Fibroblast of lung (primary cell): Measurements from ENCODE around the gene RABGAP1. TPM values are rescaled to one million over a fixed set of nuclear protein-coding genes. Genes with fewer than 3 reads are reported as not detected.

Experiments used
- DNase-seq, 2 donors: peaks; one replicate each; pipeline versions ENCODE4 v3.0.0 to v3.0.0-alpha.2; 2010; ENCODE audit warnings: low read depth in 2 of 2
- H2AFZ ChIP-seq: 2 replicates; pipeline ENCODE4 v1.5.1; 2012; ENCODE audit warnings: low read length, control low read depth, inconsistent platforms
- H3K27ac ChIP-seq: 2 replicates; pipeline ENCODE4 v1.5.1; 2011; ENCODE audit warnings: low read length, control low read depth; ENCODE audit not compliant: insufficient read depth
- H3K27me3 ChIP-seq: 2 replicates; pipeline ENCODE4 v1.5.1; 2011; ENCODE audit warnings: mild to moderate bottlenecking, low read length; ENCODE audit not compliant: control insufficient read depth, insufficient read depth
- H3K36me3 ChIP-seq: 2 replicates; pipeline ENCODE4 v1.5.1; 2011; ENCODE audit warnings: low read length; ENCODE audit not compliant: control insufficient read depth, insufficient read depth
- H3K4me1 ChIP-seq: 2 replicates; pipeline ENCODE4 v1.5.1; 2011; ENCODE audit warnings: low read length; ENCODE audit not compliant: control insufficient read depth, insufficient read depth; ENCODE audit errors: extremely low read depth
- H3K4me2 ChIP-seq: 2 replicates; pipeline ENCODE4 v1.5.1; 2011; ENCODE audit warnings: low read length, control low read depth; ENCODE audit not compliant: insufficient read depth; ENCODE audit errors: extremely low read depth
- H3K4me3 ChIP-seq, 4 experiments: fragments of 200-600 bp in 1 of 4; sonication (generic) in 1 of 4; replicated peaks in 1 of 4; 2 replicates each; pipeline ENCODE4 v1.5.1; 2011 to 2016; ENCODE audit warnings: low read length in 4 of 4, low read depth in 3 of 4, mild to moderate bottlenecking in 3 of 4, control low read depth in 2 of 4, inconsistent platforms in 1 of 4, mixed read lengths in 1 of 4; ENCODE audit not compliant: insufficient read depth in 1 of 4; ENCODE audit errors: control extremely low read depth in 1 of 4
- H3K79me2 ChIP-seq: 2 replicates; pipeline ENCODE4 v1.5.1; 2012; ENCODE audit warnings: mild to moderate bottlenecking, low read length, inconsistent platforms; ENCODE audit not compliant: control insufficient read depth, insufficient read depth
- H3K9ac ChIP-seq: 2 replicates; pipeline ENCODE4 v1.5.1; 2011; ENCODE audit warnings: mild to moderate bottlenecking, low read length, control low read depth; ENCODE audit not compliant: insufficient read depth
- H3K9me3 ChIP-seq: 2 replicates; pipeline ENCODE4 v1.5.1; 2012; ENCODE audit warnings: low read depth, low read length; ENCODE audit not compliant: control insufficient read depth, insufficient read depth
- H4K20me1 ChIP-seq: 2 replicates; pipeline ENCODE4 v1.5.1; 2011; ENCODE audit warnings: low read length; ENCODE audit not compliant: control insufficient read depth, insufficient read depth; ENCODE audit errors: extremely low read depth
- EZH2 ChIP-seq: IDR thresholded peaks from 2 replicates; pipeline ENCODE4 v1.5.1; 2012; ENCODE audit warnings: low read length, control low read depth, mild to moderate bottlenecking; ENCODE audit errors: missing control alignments
- polyA plus RNA-seq, 2 donors: library from polyadenylated mRNA; depleted of rRNA in 1 of 2; stranded (reverse) in 1 of 2; unstranded in 1 of 2; fragments of >200 nt; gene quantifications; 2 replicates each; pipeline ENCODE4 v1.2.1, GENCODE V29; 2011 to 2012; ENCODE audit warnings: missing spikeins in 1 of 2
- total RNA-seq: library from RNA; depleted of rRNA; stranded (reverse); fragments of >200 nt; gene quantifications from 2 replicates; pipeline ENCODE4 v1.2.1, GENCODE V29; 2014
- TF ChIP-seq, protein P1 (sequence below), 2 donors: IDR thresholded peaks in 1 of 2; conservative IDR thresholded peaks in 1 of 2; 1 replicate in 1 of 2; 2 replicates in 1 of 2; pipeline ENCODE4 v1.5.1; 2011 to 2012; ENCODE audit warnings: low read length in 2 of 2, control low read depth in 1 of 2, inconsistent platforms in 1 of 2, low read depth in 1 of 2, mild to moderate bottlenecking in 1 of 2

Gene RABGAP1
- total and polyA plus RNA-seq, 2 donors (not counting 1 experiment from before 2014, with no cell fraction given), result 47.6 to 58.6 TPM

DNA sequence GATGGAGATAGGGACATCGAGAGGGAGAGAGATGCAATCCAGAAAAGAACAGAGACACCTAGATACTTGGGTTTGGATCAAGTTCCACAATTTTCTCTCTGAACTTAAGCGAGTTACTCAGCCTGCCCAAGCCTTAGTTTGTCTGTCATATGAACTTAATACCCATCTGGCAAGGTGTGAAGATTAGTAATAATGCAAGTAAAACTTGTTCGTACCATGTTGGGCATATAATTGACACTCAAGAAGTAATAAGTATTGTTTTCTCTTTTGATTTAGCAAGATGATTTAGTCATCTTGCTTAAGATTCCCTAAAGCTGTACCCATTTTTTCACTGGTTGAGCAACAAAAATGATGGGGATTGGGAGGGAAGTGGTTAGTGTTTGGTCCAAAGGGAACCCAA lies 7.5 kb downstream of the RABGAP1 start:
- no peak for DNase-seq
- no peaks in the 10 kb centered on the region for H3K27me3 ChIP-seq
- H3K4me2 ChIP-seq, result no peak overlapping the region
- no peak overlapping the region for H3K4me3 ChIP-seq
- no peak for TF ChIP-seq EZH2
- H2AFZ ChIP-seq, result no peak overlapping the region
- no peak overlapping the region for H3K9ac ChIP-seq
- H3K9me3 ChIP-seq, result no peaks in the 10 kb centered on the region
- no peak overlapping the region for H3K27ac ChIP-seq
- peaks cover 3% of the 10 kb centered on the region for H4K20me1 ChIP-seq
- no peaks in the 10 kb centered on the region for H3K36me3 ChIP-seq
- peaks cover 2% of the 10 kb centered on the region for H3K4me1 ChIP-seq
- H3K79me2 ChIP-seq, result peaks cover 70% of the 10 kb centered on the region

DNA sequence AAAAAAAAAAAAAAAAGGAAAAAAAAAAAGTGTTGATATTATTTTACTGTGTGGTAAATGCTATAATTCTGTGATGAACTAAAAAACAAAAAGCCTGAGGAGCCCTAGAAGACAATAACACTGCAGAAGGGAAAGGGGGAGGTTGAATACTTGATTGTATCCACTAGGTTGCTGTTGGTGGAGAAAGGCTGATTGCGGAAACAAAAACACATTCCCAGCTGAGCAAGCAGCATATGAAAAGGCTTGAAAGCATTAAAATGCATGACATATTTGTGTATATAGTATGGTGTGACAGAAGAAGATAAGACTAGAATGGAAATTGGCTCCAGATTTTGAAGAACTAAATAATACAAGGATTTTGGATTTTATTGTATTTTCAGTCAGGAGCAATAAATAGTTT lies 8.9 kb downstream of the RABGAP1 start:
- no peak for DNase-seq
- H3K9ac ChIP-seq, result no peak overlapping the region
- no peaks in the 10 kb centered on the region for H3K27me3 ChIP-seq
- H3K4me1 ChIP-seq, result peaks cover 2% of the 10 kb centered on the region
- no peak overlapping the region for H3K4me3 ChIP-seq
- no peak overlapping the region for H2AFZ ChIP-seq
- H3K9me3 ChIP-seq, result no peaks in the 10 kb centered on the region
- H4K20me1 ChIP-seq, result peaks cover 3% of the 10 kb centered on the region
- no peak overlapping the region for H3K27ac ChIP-seq
- TF ChIP-seq, protein P1, sequence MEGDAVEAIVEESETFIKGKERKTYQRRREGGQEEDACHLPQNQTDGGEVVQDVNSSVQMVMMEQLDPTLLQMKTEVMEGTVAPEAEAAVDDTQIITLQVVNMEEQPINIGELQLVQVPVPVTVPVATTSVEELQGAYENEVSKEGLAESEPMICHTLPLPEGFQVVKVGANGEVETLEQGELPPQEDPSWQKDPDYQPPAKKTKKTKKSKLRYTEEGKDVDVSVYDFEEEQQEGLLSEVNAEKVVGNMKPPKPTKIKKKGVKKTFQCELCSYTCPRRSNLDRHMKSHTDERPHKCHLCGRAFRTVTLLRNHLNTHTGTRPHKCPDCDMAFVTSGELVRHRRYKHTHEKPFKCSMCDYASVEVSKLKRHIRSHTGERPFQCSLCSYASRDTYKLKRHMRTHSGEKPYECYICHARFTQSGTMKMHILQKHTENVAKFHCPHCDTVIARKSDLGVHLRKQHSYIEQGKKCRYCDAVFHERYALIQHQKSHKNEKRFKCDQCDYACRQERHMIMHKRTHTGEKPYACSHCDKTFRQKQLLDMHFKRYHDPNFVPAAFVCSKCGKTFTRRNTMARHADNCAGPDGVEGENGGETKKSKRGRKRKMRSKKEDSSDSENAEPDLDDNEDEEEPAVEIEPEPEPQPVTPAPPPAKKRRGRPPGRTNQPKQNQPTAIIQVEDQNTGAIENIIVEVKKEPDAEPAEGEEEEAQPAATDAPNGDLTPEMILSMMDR (conservative IDR thresholded peaks at IDR 0.05 in 1 of 2, IDR thresholded peaks at IDR 0.05 in 1 of 2; ENCODE audit: low read depth in 1 of 2, low read length in 2 of 2), result no peak
- no peak for TF ChIP-seq EZH2
- H3K4me2 ChIP-seq, result no peak overlapping the region
- peaks cover 60% of the 10 kb centered on the region for H3K79me2 ChIP-seq
- H3K36me3 ChIP-seq, result no peaks in the 10 kb centered on the region

DNA sequence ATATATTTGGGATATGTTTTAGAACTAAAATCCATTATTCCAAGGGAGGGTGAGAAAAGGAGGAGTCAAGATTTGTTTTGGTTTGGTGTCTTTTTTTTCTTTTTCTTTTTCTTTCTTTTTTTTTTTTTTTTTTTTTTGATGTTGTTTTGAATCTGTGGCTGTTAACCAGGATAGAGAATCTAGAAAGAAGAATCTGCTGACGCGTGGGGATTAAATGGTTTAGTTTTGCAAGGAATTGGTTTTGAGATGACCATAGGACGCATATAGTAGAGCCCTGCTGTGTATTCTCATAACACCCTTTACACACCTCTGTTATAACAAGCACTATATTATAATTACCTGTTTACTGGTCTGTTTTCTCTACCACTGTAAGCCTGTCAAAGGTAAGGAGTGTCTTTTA lies 9.4 kb downstream of the RABGAP1 start:
- Histone ChIP-seq H3K4me3 (no peak overlapping the region), H3K36me3 (no peaks in the 10 kb centered on the region), H3K27me3 (no peaks in the 10 kb centered on the region), H3K27ac (no peak overlapping the region), H3K4me2 (no peak overlapping the region), H4K20me1 (peaks cover 3% of the 10 kb centered on the region), H3K9ac (no peak overlapping the region), H2AFZ (no peak overlapping the region), H3K9me3 (no peaks in the 10 kb centered on the region), H3K4me1 (peaks cover 2% of the 10 kb centered on the region), H3K79me2 (peaks cover 59% of the 10 kb centered on the region)
- DNase-seq, result no peak
- TF ChIP-seq, protein P1 (conservative IDR thresholded peaks at IDR 0.05 in 1 of 2, IDR thresholded peaks at IDR 0.05 in 1 of 2; ENCODE audit: low read depth in 1 of 2, low read length in 2 of 2), result no peak
- no peak for TF ChIP-seq EZH2
